Osteoblast (primary cell): ENCODE data around the gene FAM184A. TPM values are rescaled to one million over a fixed set of nuclear protein-coding genes. Genes with fewer than 3 reads are reported as not detected.

Experiments
- DNase-seq: peaks from one replicate; pipeline ENCODE4 v3.0.0; 2011; ENCODE audit warnings: low spot score, mixed read lengths; ENCODE audit not compliant: insufficient read length; ENCODE audit errors: missing footprints
- H2AFZ ChIP-seq: 2 replicates; pipeline ENCODE4 v1.6.0; 2011; ENCODE audit warnings: mild to moderate bottlenecking, low read length
- H3K27ac ChIP-seq: 2 replicates; pipeline ENCODE4 v1.5.1; 2011; ENCODE audit warnings: mild to moderate bottlenecking, low read depth, low read length, moderate library complexity
- H3K27me3 ChIP-seq: 2 replicates; pipeline ENCODE4 v1.6.0; 2012; ENCODE audit warnings: mild to moderate bottlenecking, control low read depth, inconsistent platforms, low read length, moderate library complexity; ENCODE audit not compliant: insufficient read depth
- H3K36me3 ChIP-seq: 2 replicates; pipeline ENCODE4 v1.5.1; 2011; ENCODE audit warnings: mild to moderate bottlenecking, low read length, control low read depth, moderate library complexity; ENCODE audit not compliant: insufficient read depth
- H3K4me1 ChIP-seq: 2 replicates; pipeline ENCODE4 v1.5.1; 2011; ENCODE audit warnings: mild to moderate bottlenecking, low read length, control low read depth, moderate library complexity; ENCODE audit not compliant: insufficient read depth
- H3K4me2 ChIP-seq: 2 replicates; pipeline ENCODE4 v1.6.0; 2011; ENCODE audit warnings: mild to moderate bottlenecking, low read length; ENCODE audit not compliant: insufficient read depth
- H3K4me3 ChIP-seq: fragments of 200-600 bp; sonication (generic); 3 replicates; pipeline ENCODE4 v1.5.1; 2012; ENCODE audit warnings: mild to moderate bottlenecking, low read length, inconsistent platforms; ENCODE audit not compliant: insufficient read depth
- H3K79me2 ChIP-seq: 2 replicates; pipeline ENCODE4 v1.6.0; 2012; ENCODE audit warnings: mild to moderate bottlenecking, low read length, control low read depth, inconsistent platforms; ENCODE audit not compliant: insufficient read depth
- H3K9me3 ChIP-seq: 2 replicates; pipeline ENCODE4 v1.5.1; 2011; ENCODE audit warnings: low read depth, low read length, control low read depth
- H4K20me1 ChIP-seq: 2 replicates; pipeline ENCODE4 v1.6.0; 2012; ENCODE audit warnings: mild to moderate bottlenecking, low read length, control low read depth; ENCODE audit not compliant: insufficient read depth
- CTCF ChIP-seq: IDR thresholded peaks from 2 replicates; pipeline ENCODE4 v1.5.1; 2011; ENCODE audit warnings: mild to moderate bottlenecking, low read depth, low read length, moderate library complexity; ENCODE audit errors: extremely low read depth
- total RNA-seq: library from RNA; depleted of rRNA; stranded (reverse); fragments of >200 nt; gene quantifications from 2 replicates; pipeline ENCODE4 v1.2.3, GENCODE V29; 2012

The FAM184A gene
- total RNA-seq, 1 donor, result 0.36 TPM

- H3K27me3 ChIP-seq, result peaks cover 48% of the 10 kb centered on the region
- TF ChIP-seq CTCF, result no peak
Measured at GRCh38 chr6:119076173-119076572, 2.3 kb downstream of the FAM184A start.

GRCh38 chr6:119075200-119075981 is 3.1 kb downstream of the FAM184A start:
- Histone ChIP-seq H3K4me2 (no peak overlapping the region), H3K9me3 (no peaks in the 10 kb centered on the region), H3K4me3 (no peak overlapping the region), H2AFZ (no peak overlapping the region), H4K20me1 (no peaks in the 10 kb centered on the region), H3K79me2 (no peaks in the 10 kb centered on the region), H3K4me1 (peaks cover 9% of the 10 kb centered on the region), H3K27ac (no peak overlapping the region), H3K36me3 (no peaks in the 10 kb centered on the region), H3K27me3 (peaks cover 44% of the 10 kb centered on the region)
- TF ChIP-seq CTCF, result no peak
- no peak for DNase-seq

More at GRCh38 chr6:119076173-119076572, 2.3 kb downstream of the FAM184A start:
- no peak overlapping the region for H3K4me3 ChIP-seq
- H3K4me1 ChIP-seq, result peaks cover 9% of the 10 kb centered on the region
- H3K36me3 ChIP-seq, result no peaks in the 10 kb centered on the region
- H3K9me3 ChIP-seq, result no peaks in the 10 kb centered on the region
- no peaks in the 10 kb centered on the region for H4K20me1 ChIP-seq
- H3K4me2 ChIP-seq, result no peak overlapping the region
- H3K27ac ChIP-seq, result no peak overlapping the region
- no peaks in the 10 kb centered on the region for H3K79me2 ChIP-seq
- DNase-seq, result no peak
- no peak overlapping the region for H2AFZ ChIP-seq

GRCh38 chr6:119073307-119074051 is 5.0 kb downstream of the FAM184A start:
- no peaks in the 10 kb centered on the region for H3K4me1 ChIP-seq
- no peak for DNase-seq

More at GRCh38 chr6:119073307-119074051, 5.0 kb downstream of the FAM184A start:
- H3K9me3 ChIP-seq, result no peaks in the 10 kb centered on the region
- H3K4me2 ChIP-seq, result no peak overlapping the region
- no peak overlapping the region for H2AFZ ChIP-seq
- H3K27ac ChIP-seq, result no peak overlapping the region
- no peaks in the 10 kb centered on the region for H3K79me2 ChIP-seq
- H3K4me3 ChIP-seq, result no peak overlapping the region
- no peaks in the 10 kb centered on the region for H3K36me3 ChIP-seq
- H4K20me1 ChIP-seq, result no peaks in the 10 kb centered on the region
- H3K27me3 ChIP-seq, result peaks cover 35% of the 10 kb centered on the region
- no peak for TF ChIP-seq CTCF
